ENCODE data around the gene COQ3.
A peak's percentile ranks its signal among the peaks of the same experiment; 100 is the strongest.

COQ3 gene

GRCh38 chr6:99333068-99333467, 60.9 kb downstream of the COQ3 start:
- H3K4me2 ChIP-seq (ENCODE audit: low read depth, low read length, poor library complexity, severe bottlenecking), result no peak overlapping the region
- H3K9ac ChIP-seq (ENCODE audit: low read length), result no peak overlapping the region
- no peaks in the 10 kb centered on the region for H3K9me3 ChIP-seq (ENCODE audit: insufficient read depth, low read length)
- H3F3A ChIP-seq (ENCODE audit: insufficient read depth), result no peaks in the 10 kb centered on the region
- TF ChIP-seq CTCF (IDR thresholded peaks at IDR 0.05; ENCODE audit: insufficient read depth, low read length, poor library complexity, severe bottlenecking) (no peak), EZH2phosphoT487 (conservative IDR thresholded peaks at IDR 0.05; ENCODE audit: low read length) (no peak)
- no peaks in the 10 kb centered on the region for H4K20me1 ChIP-seq (ENCODE audit: low read depth, low read length)
- no peaks in the 10 kb centered on the region for H3K27me3 ChIP-seq (ENCODE audit: low read length)
- no peak overlapping the region for H3K4me3 ChIP-seq (ENCODE audit: insufficient read depth, low read length, poor library complexity, severe bottlenecking)
- no peaks in the 10 kb centered on the region for H3K79me2 ChIP-seq (ENCODE audit: insufficient read depth, low read length)
- no peaks in the 10 kb centered on the region for H3K9me2 ChIP-seq (replicated peaks; ENCODE audit: insufficient read depth, low read length)
- no peak overlapping the region for H2AFZ ChIP-seq (ENCODE audit: low read depth, low read length, severe bottlenecking)
- no peak overlapping the region for H3K27ac ChIP-seq (ENCODE audit: low read depth, low read length)
- no peaks in the 10 kb centered on the region for H3K36me3 ChIP-seq (ENCODE audit: low read length)

GRCh38 chr6:99331531-99331930, 62.5 kb downstream of the COQ3 start:
- TF ChIP-seq EZH2phosphoT487 (conservative IDR thresholded peaks at IDR 0.05; ENCODE audit: low read length) (no peak), CTCF (IDR thresholded peaks at IDR 0.05; ENCODE audit: insufficient read depth, low read length, poor library complexity, severe bottlenecking) (no peak)
- no peaks in the 10 kb centered on the region for H3K79me2 ChIP-seq (ENCODE audit: insufficient read depth, low read length)
- H3K9ac ChIP-seq (ENCODE audit: low read length), result no peak overlapping the region
- H3K27ac ChIP-seq (ENCODE audit: low read depth, low read length), result no peak overlapping the region
- no peak overlapping the region for H3K4me2 ChIP-seq (ENCODE audit: low read depth, low read length, poor library complexity, severe bottlenecking)
- no peaks in the 10 kb centered on the region for H3K9me2 ChIP-seq (replicated peaks; ENCODE audit: insufficient read depth, low read length)
- no peaks in the 10 kb centered on the region for H3K9me3 ChIP-seq (ENCODE audit: insufficient read depth, low read length)
- no peak overlapping the region for H2AFZ ChIP-seq (ENCODE audit: low read depth, low read length, severe bottlenecking)
- H3K36me3 ChIP-seq (ENCODE audit: low read length), result no peaks in the 10 kb centered on the region
- no peaks in the 10 kb centered on the region for H3K27me3 ChIP-seq (ENCODE audit: low read length)
- no peaks in the 10 kb centered on the region for H4K20me1 ChIP-seq (ENCODE audit: low read depth, low read length)
- no peaks in the 10 kb centered on the region for H3F3A ChIP-seq (ENCODE audit: insufficient read depth)
- no peak overlapping the region for H3K4me3 ChIP-seq (ENCODE audit: insufficient read depth, low read length, poor library complexity, severe bottlenecking)

GRCh38 chr6:99330159-99330558, 63.8 kb downstream of the COQ3 start:
- Histone ChIP-seq H3K27ac (ENCODE audit: low read depth, low read length) (no peak overlapping the region), H3K9me2 (replicated peaks; ENCODE audit: insufficient read depth, low read length) (no peaks in the 10 kb centered on the region), H3K79me2 (ENCODE audit: insufficient read depth, low read length) (no peaks in the 10 kb centered on the region), H2AFZ (ENCODE audit: low read depth, low read length, severe bottlenecking) (peak overlapping the region; percentile 4), H4K20me1 (ENCODE audit: low read depth, low read length) (no peaks in the 10 kb centered on the region), H3K27me3 (ENCODE audit: low read length) (no peaks in the 10 kb centered on the region), H3K9me3 (ENCODE audit: insufficient read depth, low read length) (no peaks in the 10 kb centered on the region), H3K4me2 (ENCODE audit: low read depth, low read length, poor library complexity, severe bottlenecking) (no peak overlapping the region), H3K36me3 (ENCODE audit: low read length) (no peaks in the 10 kb centered on the region), H3F3A (ENCODE audit: insufficient read depth) (no peaks in the 10 kb centered on the region), H3K9ac (ENCODE audit: low read length) (no peak overlapping the region), H3K4me3 (ENCODE audit: insufficient read depth, low read length, poor library complexity, severe bottlenecking) (no peak overlapping the region)
- peak; percentile 63 for TF ChIP-seq CTCF (IDR thresholded peaks at IDR 0.05; ENCODE audit: insufficient read depth, low read length, poor library complexity, severe bottlenecking)
- no peak for TF ChIP-seq EZH2phosphoT487 (conservative IDR thresholded peaks at IDR 0.05; ENCODE audit: low read length)

All from SU-DHL-6 (cell line).